Islet precursor cell (in vitro differentiated cells): ENCODE measurements around the gene STARD3NL.
A peak's percentile ranks its signal among the peaks of the same experiment; 100 is the strongest.
"Not testable (repeated sequence)": the region's sequence is repeated elsewhere in the genome, so short reads cannot be mapped to it uniquely, and the experiment has no call there.

Experiments
- DNase-seq: peaks from one replicate; pipeline ENCODE4 v3.0.0-alpha.2; 2018

The STARD3NL gene, protein sequence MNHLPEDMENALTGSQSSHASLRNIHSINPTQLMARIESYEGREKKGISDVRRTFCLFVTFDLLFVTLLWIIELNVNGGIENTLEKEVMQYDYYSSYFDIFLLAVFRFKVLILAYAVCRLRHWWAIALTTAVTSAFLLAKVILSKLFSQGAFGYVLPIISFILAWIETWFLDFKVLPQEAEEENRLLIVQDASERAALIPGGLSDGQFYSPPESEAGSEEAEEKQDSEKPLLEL

DNA sequence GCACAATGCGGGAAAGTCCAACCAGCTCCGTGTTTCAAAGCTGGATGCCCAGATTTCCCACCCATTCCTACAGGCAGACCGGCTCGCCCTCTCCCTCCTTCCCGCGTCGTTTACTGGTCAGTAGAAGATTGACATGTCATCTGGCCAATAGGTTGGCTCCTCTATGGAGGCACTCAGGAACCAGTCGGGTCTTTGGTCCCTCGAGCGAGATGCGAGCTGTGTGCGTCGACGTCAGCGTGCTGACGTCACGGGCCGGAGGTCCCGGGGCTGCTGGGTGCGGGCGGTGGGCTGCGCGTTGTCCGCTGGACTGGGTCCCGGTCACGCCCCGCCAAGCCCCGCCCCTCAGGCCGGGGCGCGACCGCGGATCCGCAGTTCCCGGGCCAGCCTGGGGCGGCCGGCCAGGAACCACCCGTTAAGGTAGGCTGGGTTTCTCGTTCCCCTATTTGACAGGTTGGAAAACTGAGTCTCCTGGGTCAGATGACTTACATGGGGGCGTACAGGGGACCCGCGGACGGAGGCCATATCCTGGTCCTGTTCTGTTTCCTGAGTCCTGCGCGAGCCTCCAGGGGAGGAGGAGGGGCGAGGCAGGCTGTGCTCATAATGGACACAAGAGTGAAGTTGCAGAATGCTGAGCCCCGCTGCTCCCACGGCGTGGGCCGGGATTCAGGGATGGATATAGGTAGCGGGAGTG lies at the start of gene STARD3NL:
TSS of gene STARD3NL (plus strand) at position 242 of the 691 bp plus-strand sequence. CDS start 29,260 bp downstream, outside the sequence.
- peak; percentile 100 for DNase-seq

DNA sequence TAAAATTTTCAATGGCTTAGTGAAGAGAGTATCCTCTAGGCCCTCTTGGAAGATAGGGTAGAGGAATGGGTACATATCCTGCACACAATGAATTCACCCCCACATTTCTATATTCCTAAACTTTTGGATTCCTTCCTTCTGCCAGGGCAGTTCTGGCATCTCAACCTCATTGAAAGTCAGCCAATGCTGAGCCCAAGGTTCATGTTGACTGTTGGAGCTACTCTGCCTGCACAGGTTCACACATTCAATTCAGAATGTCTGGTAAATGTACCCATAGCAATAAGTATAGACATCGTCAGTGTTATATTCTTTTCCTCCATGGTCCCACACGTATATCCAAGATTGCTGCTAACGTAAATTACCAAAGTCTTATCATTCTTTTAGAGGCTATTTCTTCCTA lies 48.9 kb upstream of the STARD3NL start:
- DNase-seq: no peak

DNA sequence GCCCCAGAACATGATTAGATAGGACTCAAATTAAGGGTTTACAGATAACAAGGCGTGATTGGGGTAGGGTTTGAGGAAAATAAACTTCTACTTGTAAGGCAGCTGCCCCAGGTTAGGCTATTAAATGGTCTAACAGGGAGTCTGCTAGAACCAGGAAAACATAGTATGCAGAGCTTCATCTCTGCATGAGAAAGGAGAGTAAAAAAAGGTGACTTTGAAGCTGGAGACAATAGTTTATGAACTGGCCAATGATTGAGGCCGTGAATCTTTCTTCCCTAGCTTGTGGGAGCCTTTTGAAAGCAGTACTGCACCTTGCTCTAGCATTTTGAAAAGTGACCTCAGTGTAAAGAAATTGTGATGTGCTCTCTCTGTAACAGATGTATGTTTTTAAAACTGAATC lies 48.5 kb upstream of the STARD3NL start:
- no peak for DNase-seq

DNA sequence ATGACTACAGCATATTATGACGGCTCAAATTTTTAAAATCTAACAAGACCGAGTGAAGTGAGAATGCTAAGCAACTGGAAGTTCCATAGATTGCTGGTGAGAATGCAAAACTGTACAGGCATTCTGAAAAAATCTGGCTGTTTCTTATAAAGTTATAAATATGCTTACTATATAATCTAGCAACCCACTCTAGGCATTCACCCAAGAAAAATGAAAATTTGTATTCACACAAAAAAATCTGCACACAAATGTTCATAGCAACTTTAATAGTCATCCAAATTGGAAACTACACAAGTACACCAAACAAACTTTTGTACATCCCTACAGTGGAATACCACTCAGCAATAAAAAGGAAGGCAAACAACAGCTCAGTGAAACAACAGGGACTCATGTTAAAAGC lies 39.9 kb upstream of the STARD3NL start:
- no peak for DNase-seq

DNA sequence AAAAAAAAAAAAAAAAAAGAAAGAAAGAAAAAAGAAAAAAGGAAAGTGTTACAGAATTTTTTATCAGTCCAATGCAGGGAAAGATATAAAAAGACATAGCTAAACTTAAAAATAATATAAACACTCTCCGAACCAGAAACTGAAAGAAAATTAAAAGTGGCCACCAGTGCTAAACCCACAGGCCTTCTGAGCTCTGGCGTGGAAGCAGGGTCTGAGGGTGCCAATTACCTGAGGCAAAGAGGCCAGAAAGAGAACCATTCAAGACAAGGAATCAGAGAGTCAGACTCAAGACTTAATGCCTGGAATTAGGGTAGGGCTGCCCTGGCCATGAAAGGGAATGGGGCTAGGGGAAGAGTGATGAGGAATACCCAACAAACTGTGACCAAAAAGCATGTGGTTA lies 36.9 kb upstream of the STARD3NL start:
- DNase-seq: no peak

DNA sequence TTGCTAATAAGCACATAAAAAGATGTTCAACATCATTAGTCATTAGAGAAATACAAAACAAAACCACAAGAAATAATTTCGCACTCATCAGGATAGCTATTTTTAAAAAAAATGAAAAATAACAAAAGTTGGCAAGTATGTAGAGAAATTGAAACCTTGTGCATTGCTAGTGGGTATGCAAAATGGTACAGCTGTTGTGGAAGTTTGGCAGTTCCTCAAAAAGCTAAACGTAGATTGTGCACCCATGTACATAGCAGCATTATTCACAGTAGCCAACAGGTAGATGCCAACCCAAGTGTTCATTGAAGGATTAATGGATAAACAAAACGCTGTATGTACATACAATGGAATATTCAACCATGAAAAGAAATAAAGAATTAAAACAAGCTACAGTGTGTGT lies 35.3 kb upstream of the STARD3NL start:
- DNase-seq: no peak

DNA sequence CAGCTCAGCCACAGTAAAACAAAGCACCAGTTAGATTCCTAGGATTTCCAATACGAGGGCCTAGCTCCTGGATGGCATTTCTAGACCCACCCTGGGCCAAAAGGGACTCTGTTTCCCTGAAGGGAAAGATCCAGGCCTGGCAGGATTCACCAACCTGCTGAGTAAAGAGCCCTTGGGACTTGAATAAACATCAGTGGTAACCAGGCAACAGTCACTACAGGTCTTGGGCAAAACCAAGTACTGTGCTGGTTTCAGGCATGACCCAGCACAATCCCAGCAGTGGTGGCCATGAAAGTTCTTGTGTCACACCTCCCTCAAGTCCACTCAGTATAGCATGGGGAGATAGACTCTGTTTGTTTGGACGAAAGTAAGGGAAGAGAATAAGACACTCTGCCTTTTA lies 31.0 kb upstream of the STARD3NL start:
- no peak for DNase-seq

DNA sequence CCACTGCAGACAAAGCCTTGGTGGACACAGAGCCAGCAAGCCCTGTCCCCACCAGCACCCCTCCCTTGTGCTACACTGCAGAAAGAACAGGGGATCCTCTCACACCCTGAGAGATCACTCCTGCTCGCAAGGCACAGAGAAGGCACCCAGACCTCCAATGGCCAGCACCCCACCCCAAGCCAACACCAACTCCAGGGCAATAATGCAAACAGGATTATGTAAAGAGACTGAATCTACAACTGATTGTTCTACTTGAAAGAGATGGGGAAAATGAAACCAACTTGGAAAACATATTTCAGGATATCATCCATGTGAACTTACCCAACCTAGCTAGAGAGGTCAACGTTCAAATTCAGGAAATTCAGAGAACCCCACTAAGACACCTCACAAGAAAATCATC lies 26.5 kb upstream of the STARD3NL start:
- no peak for DNase-seq

DNA sequence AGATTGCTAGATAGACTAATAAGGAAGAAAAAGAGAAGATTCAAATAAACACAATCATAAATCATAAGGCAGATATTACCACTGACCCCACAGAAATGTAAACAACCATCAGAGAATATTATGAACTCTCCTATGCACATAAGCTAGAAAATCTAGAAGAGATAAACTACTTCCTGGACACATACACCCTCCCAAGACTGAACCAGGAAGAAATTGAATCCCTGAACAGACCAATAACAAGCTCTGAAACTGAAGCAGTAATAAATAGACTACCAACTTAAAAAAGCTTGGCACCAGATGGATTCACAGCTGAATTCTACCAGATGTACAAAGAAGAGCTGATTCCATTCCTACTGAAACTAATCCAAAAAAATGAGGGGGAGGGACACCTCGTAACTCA lies 24.5 kb upstream of the STARD3NL start:
- DNase-seq: no peak

DNA sequence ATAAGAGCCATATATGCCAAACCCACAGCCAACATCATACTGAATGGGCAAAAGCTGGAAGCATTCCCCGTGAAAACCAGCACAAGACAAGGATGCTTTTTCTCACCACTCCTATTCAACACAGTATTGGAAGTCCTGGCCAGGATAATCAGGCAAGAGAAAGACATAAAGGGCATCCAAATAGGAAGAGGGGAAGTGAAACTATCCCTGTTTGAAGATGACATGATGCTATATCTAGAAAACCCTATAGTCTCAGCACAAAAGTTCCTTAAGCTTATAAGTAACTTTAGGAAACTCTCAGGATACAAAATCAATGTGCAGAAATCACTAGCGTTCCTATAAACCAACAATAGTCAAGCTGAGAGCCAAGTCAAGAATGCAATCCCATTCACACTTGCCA lies 23.8 kb upstream of the STARD3NL start:
- DNase-seq: no peak

DNA sequence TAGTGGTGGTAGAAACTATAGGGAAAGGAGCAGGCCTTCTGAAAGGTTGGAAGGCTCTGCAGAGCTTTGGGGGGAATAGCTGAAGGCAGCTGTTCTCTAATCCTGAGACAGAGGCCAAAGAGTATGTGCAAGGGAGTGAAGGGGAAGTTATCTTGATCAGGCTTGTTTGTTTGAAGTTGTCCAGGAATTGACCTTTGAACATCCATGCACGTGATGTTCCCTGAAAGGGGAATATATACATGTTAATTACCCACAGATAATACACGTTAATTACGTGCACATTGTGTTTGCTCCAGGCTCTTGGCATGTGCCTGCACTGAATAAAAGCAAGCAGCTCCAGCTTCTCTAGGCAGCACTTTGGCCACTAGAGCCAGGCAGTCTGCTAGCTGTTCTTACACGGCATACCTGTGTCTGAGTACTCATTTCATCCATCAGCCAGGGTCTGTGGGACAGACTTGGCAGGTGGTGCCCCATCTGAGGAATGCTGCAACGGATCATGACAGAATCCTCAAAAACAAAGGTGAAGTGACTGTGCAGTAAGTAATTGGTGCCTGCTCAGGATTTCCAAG lies 18.0 kb upstream of the STARD3NL start:
- DNase-seq: no peak

DNA sequence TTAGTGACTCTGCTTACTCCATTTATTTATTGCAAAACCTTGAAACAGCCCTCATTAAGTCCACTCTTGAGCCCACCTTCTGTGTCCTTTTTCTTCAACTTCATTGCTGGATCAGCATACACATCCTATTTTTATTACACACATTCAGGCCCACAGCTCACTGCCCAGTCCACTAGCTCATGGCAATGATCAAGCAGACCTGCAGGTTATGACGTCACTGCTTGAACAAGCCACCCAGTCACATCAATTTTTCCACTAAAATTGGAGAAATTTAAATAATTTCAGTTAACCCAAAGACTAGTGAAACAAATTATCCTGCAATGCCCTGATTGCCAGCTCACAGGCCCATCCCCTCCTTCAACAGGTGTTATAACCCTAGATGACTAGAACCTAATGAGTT lies 16.0 kb upstream of the STARD3NL start:
- DNase-seq: no peak

DNA sequence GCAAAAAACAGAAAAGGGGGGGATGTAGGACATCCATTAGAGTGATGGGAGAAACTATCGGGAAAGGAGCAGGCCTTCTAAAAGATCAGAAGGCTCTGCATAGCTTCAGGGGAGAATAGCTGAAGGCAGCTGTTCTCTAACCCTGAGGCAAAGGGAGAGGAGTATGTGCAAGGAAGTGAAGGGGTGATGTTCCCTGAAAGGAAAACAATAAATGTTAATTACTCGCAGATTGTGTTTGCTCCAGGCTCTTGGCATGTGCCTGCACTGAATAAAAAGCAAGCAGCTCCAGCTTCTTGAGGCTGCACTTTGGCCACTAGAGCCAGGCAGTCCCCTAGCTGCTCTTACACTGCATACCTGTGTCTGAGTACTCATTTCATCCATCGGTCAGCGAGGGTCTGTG lies 14.4 kb upstream of the STARD3NL start:
- DNase-seq: no peak

DNA sequence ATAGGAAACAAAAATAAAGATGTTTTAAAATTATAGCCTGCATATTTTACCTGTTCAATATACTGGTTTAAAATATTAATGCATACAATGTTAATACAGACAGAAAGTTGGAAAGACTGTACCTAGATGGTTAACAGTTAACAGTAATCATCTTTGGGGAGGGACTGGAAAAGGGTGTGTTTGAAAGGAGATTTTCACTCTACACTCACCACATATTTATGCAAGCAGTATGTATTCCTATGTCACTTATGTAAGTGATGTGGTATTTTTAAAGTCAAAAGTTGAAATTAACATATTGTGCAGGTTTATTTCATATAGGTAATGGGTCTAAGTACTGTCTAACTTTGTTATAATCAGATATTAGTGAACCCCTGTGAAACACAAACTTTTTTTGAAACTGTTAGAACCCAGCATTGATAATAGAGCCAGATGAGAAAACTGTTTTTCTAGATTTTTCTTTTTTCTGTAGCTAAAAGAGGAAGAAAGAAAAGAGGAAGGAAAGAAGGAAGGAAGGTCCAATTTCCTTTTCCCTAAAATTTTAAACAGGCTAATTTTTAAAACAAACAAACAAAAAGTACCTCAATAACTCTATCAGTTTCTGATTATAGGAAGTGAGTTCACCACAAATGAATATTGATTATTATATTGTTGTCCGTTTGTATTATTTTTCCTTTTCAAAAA lies 9.0 kb upstream of the STARD3NL start:
- DNase-seq: no peak

DNA sequence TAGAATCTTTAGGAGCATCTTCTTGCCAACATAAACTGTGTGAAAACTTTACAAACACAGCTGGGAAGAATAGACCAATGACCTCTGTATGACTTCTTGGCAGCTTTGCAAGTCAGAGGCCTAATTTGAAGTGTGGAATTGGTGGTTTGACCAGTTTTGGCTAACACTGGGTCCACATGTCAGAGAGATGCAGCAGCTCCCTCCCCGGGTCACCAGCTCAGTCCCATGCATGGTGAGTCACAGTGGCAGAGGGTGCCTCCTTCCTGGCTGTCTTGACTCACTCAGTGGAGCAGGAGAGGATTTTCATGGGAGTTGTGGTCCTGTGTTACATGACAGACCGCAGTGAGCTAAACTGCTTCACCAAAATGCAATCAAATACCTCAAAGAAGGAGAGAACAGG lies 8.2 kb upstream of the STARD3NL start:
- peak; percentile 86 for DNase-seq

DNA sequence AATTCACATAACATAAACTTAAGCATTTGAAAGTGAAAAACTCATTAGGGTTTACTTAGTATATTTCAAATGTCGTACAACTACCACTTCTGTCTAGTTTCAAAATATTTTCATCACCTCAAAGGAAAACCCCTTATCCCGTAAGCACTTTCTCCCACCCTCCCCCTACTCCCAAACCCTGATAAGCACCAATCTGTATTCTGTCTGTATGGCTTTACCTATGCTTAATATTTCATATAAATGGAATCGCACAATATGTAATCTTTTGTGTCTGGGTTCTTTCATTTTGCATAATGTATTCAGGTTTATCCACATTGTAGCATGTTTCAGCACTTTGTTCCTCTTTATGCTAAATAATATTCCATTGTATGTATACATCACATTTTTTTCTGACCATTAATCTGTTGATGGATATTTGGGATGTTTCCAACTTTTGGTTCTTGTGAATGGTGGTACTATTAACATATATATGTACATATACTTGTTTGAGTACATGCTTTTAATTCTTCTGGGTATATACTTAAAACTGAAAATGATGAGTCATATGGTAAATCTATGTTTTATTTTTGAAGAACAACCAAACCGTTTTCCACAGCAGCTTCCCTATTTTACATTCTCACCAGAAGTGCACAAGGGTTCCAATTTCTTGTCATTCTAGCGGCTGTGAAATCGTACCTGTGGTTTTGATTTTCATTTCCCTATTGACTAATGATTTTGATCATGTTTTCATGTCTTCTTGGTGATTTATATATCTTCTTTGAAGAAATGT lies 6.2 kb upstream of the STARD3NL start:
- DNase-seq: no peak

DNA sequence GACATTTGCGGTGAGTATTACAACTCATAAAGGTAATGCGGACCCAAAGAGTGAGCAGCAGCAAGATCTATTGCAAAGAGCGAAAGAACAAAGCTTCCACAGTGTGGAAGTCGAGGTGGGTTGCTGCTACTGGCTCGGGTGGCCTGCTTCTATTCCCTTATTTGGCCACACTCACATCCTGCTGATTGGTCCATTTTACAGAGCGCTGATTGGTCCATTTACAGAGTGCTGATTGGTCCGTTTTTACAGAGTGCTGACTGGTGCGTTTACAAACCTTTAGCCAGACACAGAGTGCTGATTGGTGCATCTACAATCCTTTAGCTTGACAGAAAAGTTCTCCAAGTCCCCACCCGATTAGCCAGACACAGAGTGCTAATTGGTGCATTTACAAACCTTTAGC lies 2.5 kb upstream of the STARD3NL start:
- not testable (repeated sequence) for DNase-seq

DNA sequence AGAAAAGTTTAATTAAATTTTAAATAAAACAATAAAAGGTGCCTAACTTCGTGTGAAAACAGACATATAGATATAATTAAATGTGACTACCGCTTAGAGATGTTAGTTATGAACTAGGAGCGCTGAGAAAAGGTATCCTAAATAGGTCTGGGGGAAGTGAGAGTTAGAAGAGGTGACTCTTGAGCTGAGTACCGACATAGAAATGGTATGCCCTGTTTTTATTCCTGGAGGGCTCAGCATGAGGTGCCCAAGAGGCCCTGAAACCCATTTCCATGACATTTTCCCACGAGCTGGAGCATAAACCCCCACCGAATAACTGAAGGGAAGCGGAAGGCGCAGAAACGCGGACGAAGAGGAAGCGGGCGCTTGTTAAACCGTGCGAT lies 433 bp upstream of the STARD3NL start:
- no peak for DNase-seq

DNA sequence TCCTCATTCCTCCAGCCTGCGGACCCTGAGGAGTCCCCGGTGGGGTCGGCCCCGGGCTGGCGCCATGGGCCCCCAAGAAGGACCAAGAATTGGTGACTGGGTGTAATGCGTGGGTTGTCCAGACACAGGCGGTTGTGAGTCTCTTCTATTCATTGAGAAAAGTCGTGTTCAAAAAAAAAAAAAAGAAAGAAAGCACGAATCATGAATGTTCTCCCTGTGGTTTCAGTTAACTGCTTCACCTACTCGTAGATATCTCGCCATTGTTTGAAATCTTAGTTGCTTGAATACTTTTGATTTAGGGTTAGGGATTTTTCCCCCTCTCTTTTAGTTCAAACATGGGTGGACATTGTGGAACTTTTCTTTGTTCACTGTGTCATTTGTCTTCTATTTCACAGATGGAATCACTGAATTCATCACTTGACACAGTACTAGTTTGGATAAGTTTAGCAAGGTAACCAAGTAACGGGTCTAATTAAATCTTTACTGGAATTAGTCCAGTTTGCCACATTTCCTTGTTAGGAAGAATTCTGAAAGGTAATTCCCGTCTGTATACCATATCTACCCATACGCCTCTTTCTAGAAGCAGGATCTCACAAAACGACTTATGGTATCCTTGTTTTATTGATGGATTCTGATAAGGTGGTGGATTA lies 775 bp downstream of the STARD3NL start:
- DNase-seq: no peak

DNA sequence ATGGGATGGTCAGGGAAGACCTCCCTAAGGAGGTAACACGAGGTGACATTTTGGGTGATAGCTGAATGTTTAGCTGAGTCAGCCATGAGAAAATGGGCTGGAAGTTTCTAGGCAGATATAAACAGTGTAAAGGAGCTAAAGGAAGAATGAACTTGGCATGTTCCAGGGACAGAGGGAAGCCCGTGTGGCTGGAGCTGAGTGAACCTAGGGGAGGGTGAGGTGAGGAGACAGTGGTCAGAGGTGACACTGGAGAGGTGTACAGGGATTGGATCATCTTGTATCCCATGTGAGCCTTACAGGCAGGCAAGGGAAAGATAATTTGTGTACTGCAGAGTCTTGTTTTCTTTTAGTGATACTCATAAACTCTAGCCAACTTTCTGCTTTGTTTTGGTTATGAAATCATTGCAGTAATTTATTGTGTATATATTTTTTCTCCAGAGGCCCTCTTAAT lies 1.8 kb downstream of the STARD3NL start:
- DNase-seq: no peak

DNA sequence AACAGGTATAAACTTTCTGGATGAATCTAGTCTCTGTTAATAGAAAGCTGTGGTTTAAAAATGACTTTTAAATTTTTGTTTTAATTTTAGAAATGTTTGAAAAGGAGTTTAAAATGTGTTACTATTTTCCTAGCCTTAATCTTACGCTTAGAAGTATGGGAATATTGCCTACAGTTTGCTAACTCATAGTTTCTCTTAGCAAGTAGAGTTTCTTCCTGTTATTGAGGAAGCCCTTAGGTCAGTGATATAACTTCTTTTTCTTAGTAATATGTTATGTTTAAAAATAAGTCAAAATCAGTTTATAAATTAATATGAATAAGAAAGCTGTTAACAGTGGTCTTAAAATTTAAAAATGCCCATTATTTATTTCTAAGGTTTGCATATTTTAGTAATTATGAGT lies 3.1 kb downstream of the STARD3NL start:
- no peak for DNase-seq

DNA sequence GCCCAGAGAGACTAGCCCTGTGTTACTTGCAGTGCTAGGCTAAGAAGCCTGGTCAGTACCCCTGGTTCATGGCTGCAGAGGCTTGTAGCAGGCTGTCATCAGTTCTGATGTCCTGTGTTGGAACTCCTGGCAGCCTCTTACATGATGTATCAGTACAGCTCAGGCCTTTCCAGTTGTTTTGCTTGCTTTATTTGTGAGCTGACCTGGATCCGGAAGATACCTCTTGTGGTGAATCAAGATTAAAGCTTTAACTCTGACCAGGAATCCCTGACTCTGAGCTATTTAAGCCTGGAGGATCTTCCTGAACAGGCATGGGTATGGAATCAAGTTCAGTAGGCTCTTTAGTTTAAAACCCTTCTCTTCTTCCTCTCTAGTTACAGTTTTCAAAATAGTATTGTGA lies 4.4 kb downstream of the STARD3NL start:
- DNase-seq: no peak
